22Rv1 (cell line): ENCODE data around the gene FAM120B.
A peak's percentile ranks its signal among the peaks of the same experiment; 100 is the strongest.

ENCODE experiments used
- CTCF ChIP-seq: fragments of 450-650 bp; IDR thresholded peaks from 2 replicates; pipeline ENCODE4 v1.5.1; 2017; ENCODE audit warnings: mild to moderate bottlenecking
- ZFX ChIP-seq: fragments of 450-650 bp; IDR thresholded peaks from 2 replicates; pipeline ENCODE4 v1.6.1; 2017; ENCODE audit warnings: antibody characterized with exemption, borderline replicate concordance

- 0 out of 2 replicates have a peak, but pooled peaks have one; percentile 37 for TF ChIP-seq CTCF
- no peak for TF ChIP-seq ZFX
These were observed 14.0 kb upstream of the FAM120B start for GRCh38 chr6:170292407-170293158.
